ENCODE measurements around the gene ITPRIPL2.

Gene ITPRIPL2

DNA sequence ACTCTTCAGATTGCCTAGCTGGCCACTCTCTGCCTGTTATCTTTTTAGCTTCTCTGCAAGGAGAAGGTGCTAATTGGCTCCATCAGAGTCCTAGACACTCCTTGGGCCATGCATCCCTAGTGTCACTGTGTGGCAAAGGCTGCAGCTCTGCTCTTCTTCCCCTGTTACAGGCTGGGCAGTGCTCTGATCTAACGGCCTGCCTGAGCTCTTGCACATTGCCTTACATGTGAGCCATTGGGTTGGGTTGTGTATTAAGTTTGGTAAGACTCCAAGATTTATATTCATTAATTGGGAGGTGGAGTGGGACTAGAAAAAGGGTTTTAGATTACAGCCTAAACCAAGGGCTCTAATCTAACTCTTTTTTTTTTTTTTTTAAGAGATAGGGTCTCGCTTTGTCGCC lies 31.2 kb downstream of the ITPRIPL2 start:
- no peak for DNase-seq

- DNase-seq: no peak
Measured at GRCh38 chr16:19147126-19147525, 33.4 kb downstream of the ITPRIPL2 start.

GRCh38 chr16:19147627-19148026 lies 33.9 kb downstream of the ITPRIPL2 start:
- DNase-seq: no peak

GRCh38 chr16:19148189-19148588 lies 34.4 kb downstream of the ITPRIPL2 start:
- no peak for DNase-seq

GRCh38 chr16:19151310-19151709 lies 37.5 kb downstream of the ITPRIPL2 start:
- DNase-seq: no peak

- DNase-seq: no peak
Measured at GRCh38 chr16:19152042-19152441, 38.3 kb downstream of the ITPRIPL2 start.

- no peak for DNase-seq
Measured at GRCh38 chr16:19153876-19154275, 40.1 kb downstream of the ITPRIPL2 start.

GRCh38 chr16:19162085-19162484 lies 48.3 kb downstream of the ITPRIPL2 start:
- no peak for DNase-seq

- no peak for DNase-seq
Measured at GRCh38 chr16:19163215-19163614, 49.5 kb downstream of the ITPRIPL2 start.

- no peak for DNase-seq
Measured at GRCh38 chr16:19164285-19164684, 50.5 kb downstream of the ITPRIPL2 start.

- DNase-seq: no peak
Measured at GRCh38 chr16:19165101-19165500, 51.3 kb downstream of the ITPRIPL2 start.

- DNase-seq: no peak
Measured at GRCh38 chr16:19166500-19166899, 52.7 kb downstream of the ITPRIPL2 start.

DNA sequence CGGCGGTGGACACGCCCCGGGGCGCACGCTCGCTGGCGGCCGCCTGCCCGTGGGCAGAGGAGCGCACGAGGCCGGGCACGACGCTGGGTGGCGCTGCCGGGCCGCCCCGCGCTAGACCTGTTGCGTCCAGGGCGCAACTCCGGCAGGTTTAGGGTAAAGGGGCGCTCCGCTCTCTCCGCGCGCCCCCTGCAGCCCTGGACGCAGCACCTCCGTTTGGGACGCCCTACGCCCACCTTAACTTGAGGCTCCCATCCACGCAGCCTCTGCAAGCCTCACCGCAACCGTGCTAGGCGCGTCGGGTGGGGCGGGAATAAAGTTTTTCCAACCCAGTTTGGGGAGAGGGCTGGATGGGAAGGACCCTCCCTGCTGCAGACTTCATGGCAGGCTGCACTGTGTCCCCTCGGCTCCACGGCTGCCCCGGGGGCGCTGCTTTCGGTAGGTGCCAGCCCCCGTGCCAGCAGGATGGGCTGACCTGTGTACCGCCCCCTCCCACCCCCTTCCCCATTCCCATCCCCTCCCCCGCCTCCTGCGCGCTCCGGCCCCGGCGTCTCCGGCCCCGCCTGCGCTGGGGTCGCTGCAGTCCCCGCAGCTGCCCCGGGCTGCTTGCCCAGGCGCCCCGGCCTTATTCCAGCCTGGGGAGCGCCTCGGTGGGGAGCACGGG lies 54.1 kb downstream of the ITPRIPL2 start, which contains the start of gene SYT17:
Gene SYT17 (plus strand): TSS at position 531 of the 661 bp plus-strand sequence. CDS start 407 bp downstream, outside the sequence.
- DNase-seq: no peak

- DNase-seq: no peak
Measured at GRCh38 chr16:19168371-19169081, 54.8 kb downstream of the ITPRIPL2 start.

- no peak for DNase-seq
Measured at GRCh38 chr16:19169082-19169639, 55.4 kb downstream of the ITPRIPL2 start.

- no peak for DNase-seq
Measured at GRCh38 chr16:19170043-19170655, 56.4 kb downstream of the ITPRIPL2 start.

All from stimulated activated naive CD4-positive, alpha-beta T cell (primary cell).